HepG2 (cell line): ENCODE results near the gene LRP5. TPM values are rescaled to one million over a fixed set of nuclear protein-coding genes. Genes with fewer than 3 reads are reported as not detected.

ENCODE experiments used
- BCLAF1 ChIP-seq: fragments of 450-650 bp; IDR thresholded peaks from 2 replicates; pipeline ENCODE4 v1.6.1; 2017; ENCODE audit warnings: mild to moderate bottlenecking
- PBX2 ChIP-seq: IDR thresholded peaks from 2 replicates; pipeline ENCODE4 v1.6.1; 2016; ENCODE audit warnings: control low read depth
- STAT5B ChIP-seq: sonication (generic); formaldehyde crosslinking; IDR thresholded peaks from 2 replicates; pipeline ENCODE4 v1.4.0; 2020; ENCODE audit warnings: missing genetic modification reagents
- polyA plus RNA-seq, 8 experiments: library from polyadenylated mRNA; depleted of rRNA in 3 of 8; stranded (reverse) in 7 of 8; unstranded in 1 of 8; fragments of >200 nt; fragmentation: Illumina TruSeq in 4 of 8; extraction: Trizol in 4 of 8; gene quantifications; 2 replicates each; pipeline versions ENCODE4 v1.2.1 to v1.2.3, GENCODE V29; 2011 to 2016; ENCODE audit warnings: low read depth in 4 of 8, missing spikeins in 1 of 8, mixed read lengths in 1 of 8; ENCODE audit not compliant: insufficient read depth in 1 of 8
- total RNA-seq, 5 experiments: library from RNA; depleted of rRNA; stranded (reverse); fragments of >200 nt; fragmentation: Illumina TruSeq; extraction: Trizol; gene quantifications; 2 replicates each; pipeline ENCODE4 v1.2.3, GENCODE V29; 2016; ENCODE audit warnings: low read depth in 1 of 5
- TF ChIP-seq, protein P1 (sequence below): sonication (generic); formaldehyde crosslinking; IDR thresholded peaks from 2 replicates; pipeline ENCODE4 v1.9.0; 2021; ENCODE audit warnings: missing genetic modification reagents, borderline replicate concordance

The LRP5 gene
- total and polyA plus RNA-seq, 2 of the 13 experiments (the other 11 are each of a cell fraction or from before 2014, with no cell fraction given), result 40.4 to 64.0 TPM

DNA sequence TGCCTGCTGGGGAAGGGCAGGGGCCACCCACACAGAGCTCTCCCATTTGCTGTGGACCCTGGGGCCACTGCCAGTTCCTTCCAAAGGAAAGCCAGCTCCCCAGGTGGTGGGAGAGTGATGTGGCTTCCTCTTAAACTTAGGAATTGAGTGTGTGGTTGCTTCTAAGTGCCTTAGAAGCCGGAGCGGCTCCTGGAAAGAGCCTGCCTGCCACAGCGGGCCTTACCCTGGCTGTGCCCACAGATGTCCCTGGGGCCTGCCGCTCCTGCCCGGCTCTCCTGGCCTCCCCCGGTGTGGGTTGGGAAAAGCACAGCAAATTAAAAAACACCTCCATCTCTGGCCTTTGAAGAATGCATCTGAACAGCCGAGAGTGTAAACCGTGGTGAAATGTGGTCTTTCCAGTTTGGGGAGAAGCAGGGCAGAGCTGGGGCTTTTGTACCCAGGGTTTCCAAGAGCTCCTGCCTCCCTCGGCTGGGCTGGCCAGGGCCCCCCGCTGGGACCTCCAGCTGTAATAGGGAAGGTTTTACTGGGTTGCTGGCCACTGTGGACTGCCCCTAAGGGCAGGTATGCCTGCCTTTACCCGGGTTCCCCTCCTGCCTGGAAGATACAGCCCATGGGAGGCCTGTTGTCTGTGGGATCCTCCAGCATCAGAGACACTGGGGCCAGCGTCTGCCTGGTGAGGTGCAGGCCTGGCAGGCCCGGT is 30.2 kb downstream of the LRP5 start (continued):
- TF ChIP-seq STAT5B (CRISPR knock-in tag) (no peak), PBX2 (CRISPR knock-in tag) (no peak), BCLAF1 (no peak)
- TF ChIP-seq, protein P1, sequence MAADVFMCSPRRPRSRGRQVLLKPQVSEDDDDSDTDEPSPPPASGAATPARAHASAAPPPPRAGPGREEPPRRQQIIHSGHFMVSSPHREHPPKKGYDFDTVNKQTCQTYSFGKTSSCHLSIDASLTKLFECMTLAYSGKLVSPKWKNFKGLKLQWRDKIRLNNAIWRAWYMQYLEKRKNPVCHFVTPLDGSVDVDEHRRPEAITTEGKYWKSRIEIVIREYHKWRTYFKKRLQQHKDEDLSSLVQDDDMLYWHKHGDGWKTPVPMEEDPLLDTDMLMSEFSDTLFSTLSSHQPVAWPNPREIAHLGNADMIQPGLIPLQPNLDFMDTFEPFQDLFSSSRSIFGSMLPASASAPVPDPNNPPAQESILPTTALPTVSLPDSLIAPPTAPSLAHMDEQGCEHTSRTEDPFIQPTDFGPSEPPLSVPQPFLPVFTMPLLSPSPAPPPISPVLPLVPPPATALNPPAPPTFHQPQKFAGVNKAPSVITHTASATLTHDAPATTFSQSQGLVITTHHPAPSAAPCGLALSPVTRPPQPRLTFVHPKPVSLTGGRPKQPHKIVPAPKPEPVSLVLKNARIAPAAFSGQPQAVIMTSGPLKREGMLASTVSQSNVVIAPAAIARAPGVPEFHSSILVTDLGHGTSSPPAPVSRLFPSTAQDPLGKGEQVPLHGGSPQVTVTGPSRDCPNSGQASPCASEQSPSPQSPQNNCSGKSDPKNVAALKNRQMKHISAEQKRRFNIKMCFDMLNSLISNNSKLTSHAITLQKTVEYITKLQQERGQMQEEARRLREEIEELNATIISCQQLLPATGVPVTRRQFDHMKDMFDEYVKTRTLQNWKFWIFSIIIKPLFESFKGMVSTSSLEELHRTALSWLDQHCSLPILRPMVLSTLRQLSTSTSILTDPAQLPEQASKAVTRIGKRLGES (CRISPR knock-in tag), result no peak
